Neural progenitor cell (in vitro differentiated cells): ENCODE measurements around the gene CA12.

Source experiments
- EZH2phosphoT487 ChIP-seq: fragments of 200-600 bp; sonication (generic); IDR thresholded peaks from 2 replicates; pipeline ENCODE4 v1.6.1; 2017; ENCODE audit warnings: antibody characterized with exemption
- TF ChIP-seq, protein P1 (sequence below): fragments of 200-600 bp; sonication (generic); IDR thresholded peaks from 2 replicates; pipeline ENCODE4 v1.5.1; 2017; ENCODE audit warnings: antibody characterized with exemption, mild to moderate bottlenecking

DNA sequence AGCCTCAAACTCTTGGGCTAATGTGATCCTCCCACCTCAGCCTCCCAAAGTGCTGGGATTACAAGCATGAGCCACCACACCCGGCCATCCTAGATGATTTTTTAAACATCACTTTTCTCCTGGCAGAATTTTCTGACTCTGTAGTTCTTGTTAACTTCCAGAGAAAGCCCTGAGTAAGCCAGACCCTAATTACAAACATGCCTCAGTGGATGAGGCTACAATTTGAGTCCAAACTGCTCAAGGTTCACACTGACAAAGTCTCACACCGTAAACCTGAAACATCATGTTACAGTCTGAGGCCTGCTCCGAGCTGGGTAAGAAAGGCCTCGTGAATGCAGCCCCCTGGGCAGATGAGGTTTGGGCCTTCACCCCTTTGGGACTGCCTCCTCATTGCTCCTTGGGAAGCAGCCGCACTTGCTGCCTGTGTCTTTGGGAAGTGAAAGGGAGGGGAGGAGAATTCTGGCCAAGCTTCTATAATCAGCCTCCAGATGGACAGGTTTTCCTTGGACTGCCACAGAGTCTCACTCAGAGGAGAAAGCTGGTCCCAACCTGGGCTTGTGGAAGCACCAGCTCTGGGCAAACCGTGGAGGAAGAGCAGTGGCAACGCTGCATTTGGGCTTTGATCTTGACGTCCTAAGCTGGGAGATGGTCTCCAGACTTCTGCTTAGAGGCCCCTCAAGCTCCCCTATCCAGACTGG lies 46.0 kb downstream of the CA12 start:
- TF ChIP-seq, protein P1, sequence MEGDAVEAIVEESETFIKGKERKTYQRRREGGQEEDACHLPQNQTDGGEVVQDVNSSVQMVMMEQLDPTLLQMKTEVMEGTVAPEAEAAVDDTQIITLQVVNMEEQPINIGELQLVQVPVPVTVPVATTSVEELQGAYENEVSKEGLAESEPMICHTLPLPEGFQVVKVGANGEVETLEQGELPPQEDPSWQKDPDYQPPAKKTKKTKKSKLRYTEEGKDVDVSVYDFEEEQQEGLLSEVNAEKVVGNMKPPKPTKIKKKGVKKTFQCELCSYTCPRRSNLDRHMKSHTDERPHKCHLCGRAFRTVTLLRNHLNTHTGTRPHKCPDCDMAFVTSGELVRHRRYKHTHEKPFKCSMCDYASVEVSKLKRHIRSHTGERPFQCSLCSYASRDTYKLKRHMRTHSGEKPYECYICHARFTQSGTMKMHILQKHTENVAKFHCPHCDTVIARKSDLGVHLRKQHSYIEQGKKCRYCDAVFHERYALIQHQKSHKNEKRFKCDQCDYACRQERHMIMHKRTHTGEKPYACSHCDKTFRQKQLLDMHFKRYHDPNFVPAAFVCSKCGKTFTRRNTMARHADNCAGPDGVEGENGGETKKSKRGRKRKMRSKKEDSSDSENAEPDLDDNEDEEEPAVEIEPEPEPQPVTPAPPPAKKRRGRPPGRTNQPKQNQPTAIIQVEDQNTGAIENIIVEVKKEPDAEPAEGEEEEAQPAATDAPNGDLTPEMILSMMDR = no peak
- no peak for TF ChIP-seq EZH2phosphoT487
